Neural cell (in vitro differentiated cells): ENCODE measurements around the gene CCNG2. TPM values are rescaled to one million over a fixed set of nuclear protein-coding genes. Genes with fewer than 3 reads are reported as not detected.

Experiments used
- H2AFZ ChIP-seq: fragments of 200-600, 300-800 bp; sonication (generic), shearing (Covaris generic); 2 replicates; pipeline ENCODE4 v1.6.0; 2014; ENCODE audit warnings: low read depth, mild to moderate bottlenecking, antibody characterized with exemption, low read length, moderate library complexity
- H3F3A ChIP-seq: fragments of 200-600 bp; shearing (Covaris generic); 2 replicates; pipeline ENCODE4 v1.6.1; 2016; ENCODE audit warnings: mild to moderate bottlenecking, moderate library complexity, mixed read lengths, antibody characterized with exemption, low read length; ENCODE audit not compliant: insufficient read depth, poor library complexity, severe bottlenecking
- H3K27ac ChIP-seq: fragments of 200-600, 300-800 bp; sonication (generic), shearing (Covaris generic); 2 replicates; pipeline ENCODE4 v1.5.1; 2014; ENCODE audit warnings: mild to moderate bottlenecking, low read length, moderate library complexity
- H3K27me3 ChIP-seq: fragments of 300-800, 200-600 bp; sonication (generic), shearing (Covaris generic); 2 replicates; pipeline ENCODE4 v1.6.0; 2014; ENCODE audit warnings: mild to moderate bottlenecking, low read depth, low read length, moderate library complexity; ENCODE audit not compliant: insufficient read depth
- H3K36me3 ChIP-seq: fragments of 300-800, 200-600 bp; sonication (generic), shearing (Covaris generic); 2 replicates; pipeline ENCODE4 v1.5.1; 2014; ENCODE audit warnings: mild to moderate bottlenecking, antibody characterized with exemption, low read length, moderate library complexity; ENCODE audit not compliant: insufficient read depth
- H3K4me2 ChIP-seq: fragments of 300-800, 200-600 bp; sonication (generic), shearing (Covaris generic); 2 replicates; pipeline ENCODE4 v1.6.0; 2014; ENCODE audit warnings: mild to moderate bottlenecking, low read length
- H3K4me3 ChIP-seq: fragments of 300-800, 200-600 bp; sonication (generic), shearing (Covaris generic); 2 replicates; pipeline ENCODE4 v1.5.1; 2014; ENCODE audit warnings: mild to moderate bottlenecking, low read length, moderate library complexity
- H3K79me2 ChIP-seq: fragments of 200-600 bp; shearing (Covaris generic); replicated peaks from 2 replicates; pipeline ENCODE4 v1.6.0; 2014; ENCODE audit warnings: mild to moderate bottlenecking, low read length, moderate library complexity; ENCODE audit not compliant: insufficient read depth
- H3K9ac ChIP-seq: fragments of 300-800, 200-600 bp; sonication (generic), shearing (Covaris generic); 2 replicates; pipeline ENCODE4 v1.6.1; 2016; ENCODE audit warnings: mild to moderate bottlenecking, low read length, mixed read lengths
- H3K9me2 ChIP-seq: fragments of 200-600 bp; shearing (Covaris generic); 2 replicates; pipeline ENCODE4 v1.6.1; 2016; ENCODE audit warnings: mild to moderate bottlenecking, low read length, mixed read lengths; ENCODE audit not compliant: insufficient read depth
- H3K9me3 ChIP-seq: fragments of 200-600, 300-800 bp; sonication (generic), shearing (Covaris generic); 2 replicates; pipeline ENCODE4 v1.6.1; 2016; ENCODE audit warnings: mild to moderate bottlenecking, mixed run types, low read length, moderate library complexity, mixed read lengths
- H4K20me1 ChIP-seq: fragments of 200-600 bp; shearing (Covaris generic); 2 replicates; pipeline ENCODE4 v1.6.1; 2016; ENCODE audit warnings: mild to moderate bottlenecking, mixed run types; ENCODE audit not compliant: insufficient read depth
- EP300 ChIP-seq: fragments of 450-650 bp; conservative IDR thresholded peaks from 2 replicates; pipeline ENCODE4 v1.6.1; 2014; ENCODE audit warnings: antibody characterized with exemption, mild to moderate bottlenecking, moderate library complexity; ENCODE audit not compliant: poor library complexity, severe bottlenecking
- EZH2 ChIP-seq: fragments of 200-600, 300-800 bp; shearing (Covaris generic), sonication (generic); IDR thresholded peaks from 2 replicates; pipeline ENCODE4 v1.6.1; 2014; ENCODE audit warnings: antibody characterized with exemption, low read length, borderline replicate concordance, mild to moderate bottlenecking; ENCODE audit not compliant: insufficient read depth, poor library complexity, severe bottlenecking
- MXI1 ChIP-seq: fragments of 450-650 bp; conservative IDR thresholded peaks from 2 replicates; pipeline ENCODE4 v1.6.1; 2014; ENCODE audit warnings: antibody characterized with exemption, mild to moderate bottlenecking; ENCODE audit not compliant: poor library complexity, severe bottlenecking
- POLR2AphosphoS5 ChIP-seq: IDR thresholded peaks from 2 replicates; pipeline ENCODE4 v1.6.1; 2012
- RAD21 ChIP-seq: fragments of 450-650 bp; conservative IDR thresholded peaks from 2 replicates; pipeline ENCODE4 v1.6.1; 2014; ENCODE audit warnings: antibody characterized with exemption, mild to moderate bottlenecking, moderate library complexity
- SMC3 ChIP-seq: fragments of 450-650 bp; conservative IDR thresholded peaks from 2 replicates; pipeline ENCODE4 v1.6.1; 2014; ENCODE audit warnings: antibody characterized with exemption, mild to moderate bottlenecking, moderate library complexity; ENCODE audit not compliant: poor library complexity
- TAF1 ChIP-seq: IDR thresholded peaks from 2 replicates; pipeline ENCODE4 v1.6.1; 2012; ENCODE audit warnings: low read depth
- polyA plus RNA-seq: library from polyadenylated mRNA; depleted of rRNA; stranded (reverse); fragments of >200 nt; gene quantifications from 2 replicates; pipeline ENCODE4 v1.2.3, GENCODE V29; 2014
- TF ChIP-seq, protein P1 (sequence below): IDR thresholded peaks from 2 replicates; pipeline ENCODE4 v1.6.1; 2012; ENCODE audit warnings: borderline replicate concordance
- TF ChIP-seq, protein P2 (sequence below): fragments of 450-650 bp; IDR thresholded peaks from 2 replicates; pipeline ENCODE4 v1.5.1; 2014; ENCODE audit warnings: antibody characterized with exemption, mild to moderate bottlenecking, moderate library complexity; ENCODE audit not compliant: poor library complexity, severe bottlenecking

CCNG2 gene
- polyA plus RNA-seq, 1 donor from 2014 or later = 132 TPM

DNA sequence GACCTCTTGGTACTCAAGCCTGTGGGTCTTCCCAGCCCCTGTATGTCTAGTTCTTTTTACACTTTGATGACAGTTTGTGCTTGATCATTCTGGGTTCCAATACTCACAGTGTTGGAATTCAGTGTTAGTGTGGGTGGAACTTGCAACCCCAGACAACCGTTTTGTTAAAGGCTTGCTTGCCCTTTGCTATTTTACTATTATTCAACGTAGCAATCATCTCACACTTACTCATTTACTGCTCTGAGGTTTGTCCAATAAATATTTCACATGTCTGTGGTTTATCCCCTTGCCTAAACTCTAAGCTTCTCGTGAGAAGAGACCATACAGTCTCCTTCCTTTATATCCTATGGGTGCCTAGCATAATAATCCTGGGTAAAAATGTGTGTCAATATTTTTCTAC is 15.3 kb downstream of the CCNG2 start:
- H3K9me2 ChIP-seq = no peaks in the 10 kb centered on the region
- H3K4me3 ChIP-seq = no peak overlapping the region
- peaks cover 2% of the 10 kb centered on the region for H3F3A ChIP-seq
- TF ChIP-seq POLR2AphosphoS5 (no peak), EZH2 (no peak), EP300 (no peak), SMC3 (no peak), MXI1 (no peak), TAF1 (no peak), RAD21 (no peak)
- TF ChIP-seq, protein P1, sequence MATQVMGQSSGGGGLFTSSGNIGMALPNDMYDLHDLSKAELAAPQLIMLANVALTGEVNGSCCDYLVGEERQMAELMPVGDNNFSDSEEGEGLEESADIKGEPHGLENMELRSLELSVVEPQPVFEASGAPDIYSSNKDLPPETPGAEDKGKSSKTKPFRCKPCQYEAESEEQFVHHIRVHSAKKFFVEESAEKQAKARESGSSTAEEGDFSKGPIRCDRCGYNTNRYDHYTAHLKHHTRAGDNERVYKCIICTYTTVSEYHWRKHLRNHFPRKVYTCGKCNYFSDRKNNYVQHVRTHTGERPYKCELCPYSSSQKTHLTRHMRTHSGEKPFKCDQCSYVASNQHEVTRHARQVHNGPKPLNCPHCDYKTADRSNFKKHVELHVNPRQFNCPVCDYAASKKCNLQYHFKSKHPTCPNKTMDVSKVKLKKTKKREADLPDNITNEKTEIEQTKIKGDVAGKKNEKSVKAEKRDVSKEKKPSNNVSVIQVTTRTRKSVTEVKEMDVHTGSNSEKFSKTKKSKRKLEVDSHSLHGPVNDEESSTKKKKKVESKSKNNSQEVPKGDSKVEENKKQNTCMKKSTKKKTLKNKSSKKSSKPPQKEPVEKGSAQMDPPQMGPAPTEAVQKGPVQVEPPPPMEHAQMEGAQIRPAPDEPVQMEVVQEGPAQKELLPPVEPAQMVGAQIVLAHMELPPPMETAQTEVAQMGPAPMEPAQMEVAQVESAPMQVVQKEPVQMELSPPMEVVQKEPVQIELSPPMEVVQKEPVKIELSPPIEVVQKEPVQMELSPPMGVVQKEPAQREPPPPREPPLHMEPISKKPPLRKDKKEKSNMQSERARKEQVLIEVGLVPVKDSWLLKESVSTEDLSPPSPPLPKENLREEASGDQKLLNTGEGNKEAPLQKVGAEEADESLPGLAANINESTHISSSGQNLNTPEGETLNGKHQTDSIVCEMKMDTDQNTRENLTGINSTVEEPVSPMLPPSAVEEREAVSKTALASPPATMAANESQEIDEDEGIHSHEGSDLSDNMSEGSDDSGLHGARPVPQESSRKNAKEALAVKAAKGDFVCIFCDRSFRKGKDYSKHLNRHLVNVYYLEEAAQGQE = no peak
- TF ChIP-seq, protein P2, sequence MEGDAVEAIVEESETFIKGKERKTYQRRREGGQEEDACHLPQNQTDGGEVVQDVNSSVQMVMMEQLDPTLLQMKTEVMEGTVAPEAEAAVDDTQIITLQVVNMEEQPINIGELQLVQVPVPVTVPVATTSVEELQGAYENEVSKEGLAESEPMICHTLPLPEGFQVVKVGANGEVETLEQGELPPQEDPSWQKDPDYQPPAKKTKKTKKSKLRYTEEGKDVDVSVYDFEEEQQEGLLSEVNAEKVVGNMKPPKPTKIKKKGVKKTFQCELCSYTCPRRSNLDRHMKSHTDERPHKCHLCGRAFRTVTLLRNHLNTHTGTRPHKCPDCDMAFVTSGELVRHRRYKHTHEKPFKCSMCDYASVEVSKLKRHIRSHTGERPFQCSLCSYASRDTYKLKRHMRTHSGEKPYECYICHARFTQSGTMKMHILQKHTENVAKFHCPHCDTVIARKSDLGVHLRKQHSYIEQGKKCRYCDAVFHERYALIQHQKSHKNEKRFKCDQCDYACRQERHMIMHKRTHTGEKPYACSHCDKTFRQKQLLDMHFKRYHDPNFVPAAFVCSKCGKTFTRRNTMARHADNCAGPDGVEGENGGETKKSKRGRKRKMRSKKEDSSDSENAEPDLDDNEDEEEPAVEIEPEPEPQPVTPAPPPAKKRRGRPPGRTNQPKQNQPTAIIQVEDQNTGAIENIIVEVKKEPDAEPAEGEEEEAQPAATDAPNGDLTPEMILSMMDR = no peak
- no peaks in the 10 kb centered on the region for H3K27me3 ChIP-seq
- H2AFZ ChIP-seq = no peak overlapping the region
- H3K79me2 ChIP-seq = peaks cover 6% of the 10 kb centered on the region
- H3K9me3 ChIP-seq = no peaks in the 10 kb centered on the region
- H3K36me3 ChIP-seq = peaks cover 4% of the 10 kb centered on the region
- H3K9ac ChIP-seq = no peak overlapping the region
- H3K4me2 ChIP-seq = no peak overlapping the region
- H3K27ac ChIP-seq = no peak overlapping the region
- H4K20me1 ChIP-seq = peaks cover 6% of the 10 kb centered on the region

DNA sequence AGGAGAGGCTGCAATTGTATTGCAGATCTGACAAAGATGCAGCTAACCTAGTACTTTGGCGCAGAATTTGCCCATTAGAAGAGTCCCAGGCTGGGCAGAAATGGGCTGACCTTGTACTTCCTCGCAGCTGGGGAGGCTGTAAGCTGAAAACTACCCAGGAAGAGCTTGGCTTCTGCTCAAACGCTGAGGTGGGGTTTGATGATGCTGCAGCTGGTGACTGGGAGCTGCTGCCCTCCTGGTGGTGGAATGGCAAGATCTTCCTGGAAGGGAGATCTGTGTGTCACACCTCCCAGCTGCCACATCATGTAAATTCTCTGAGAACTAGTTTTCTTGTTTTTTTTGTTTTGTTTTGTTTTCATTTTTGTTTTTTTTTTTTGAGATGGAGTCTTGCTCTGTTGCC is 17.4 kb downstream of the CCNG2 start:
- H3K27me3 ChIP-seq = no peaks in the 10 kb centered on the region
- no peaks in the 10 kb centered on the region for H3K79me2 ChIP-seq
- no peaks in the 10 kb centered on the region for H3F3A ChIP-seq
- TF ChIP-seq MXI1 (no peak), EZH2 (no peak), SMC3 (no peak), POLR2AphosphoS5 (no peak), TAF1 (no peak), RAD21 (no peak), EP300 (no peak)
- TF ChIP-seq, protein P1 = no peak
- TF ChIP-seq, protein P2 = no peak
- H3K9me2 ChIP-seq = no peaks in the 10 kb centered on the region
- no peak overlapping the region for H2AFZ ChIP-seq
- no peaks in the 10 kb centered on the region for H3K9me3 ChIP-seq
- no peak overlapping the region for H3K4me3 ChIP-seq
- H3K9ac ChIP-seq = no peak overlapping the region
- peaks cover 4% of the 10 kb centered on the region for H3K36me3 ChIP-seq
- no peak overlapping the region for H3K4me2 ChIP-seq
- no peaks in the 10 kb centered on the region for H4K20me1 ChIP-seq
- H3K27ac ChIP-seq = no peak overlapping the region
